Thoracic aorta (tissue), 2 donors: ENCODE data around the gene MYO1C. TPM values are rescaled to one million over a fixed set of nuclear protein-coding genes. Genes with fewer than 3 reads are reported as not detected.

Source experiments
- ATAC-seq: fragments of 150-250 bp; one replicate; pipeline ENCODE4 v1.8.0; 2017; ENCODE audit warnings: low read depth; ENCODE audit not compliant: insufficient number of reproducible peaks, low FRiP score
- DNase-seq: peaks from one replicate; pipeline ENCODE4 v3.0.0-alpha.2; 2020; ENCODE audit warnings: low spot score
- H3K27ac ChIP-seq, 2 donors: fragments of 200-600 bp; sonication (generic); 1 replicate in 1 of 2; 2 replicates in 1 of 2; pipeline ENCODE4 v1.5.1; 2016; ENCODE audit warnings: mild to moderate bottlenecking in 2 of 2, moderate library complexity in 2 of 2
- H3K27me3 ChIP-seq: fragments of 200-600 bp; sonication (generic); replicated peaks from 2 replicates; pipeline ENCODE4 v1.6.0; 2016; ENCODE audit warnings: mild to moderate bottlenecking; ENCODE audit not compliant: insufficient read depth
- H3K36me3 ChIP-seq: fragments of 200-600 bp; sonication (generic); one replicate; pipeline ENCODE4 v1.5.1; 2016
- H3K4me1 ChIP-seq, 2 donors: fragments of 200-600 bp; sonication (generic); 1 replicate in 1 of 2; 2 replicates in 1 of 2; pipeline versions ENCODE4 v1.5.1 to v1.6.0; 2016; ENCODE audit warnings: low read depth in 2 of 2, mild to moderate bottlenecking in 1 of 2; ENCODE audit not compliant: control insufficient read depth in 1 of 2
- H3K4me3 ChIP-seq: fragments of 200-600 bp; sonication (generic); 2 replicates; pipeline ENCODE4 v1.5.1; 2016; ENCODE audit warnings: mild to moderate bottlenecking
- H3K9me3 ChIP-seq: fragments of 200-600 bp; sonication (generic); 2 replicates; pipeline ENCODE4 v1.5.1; 2016
- CTCF ChIP-seq: fragments of 200-600 bp; sonication (generic); IDR thresholded peaks from one replicate; pipeline ENCODE4 v1.5.1; 2019; ENCODE audit warnings: antibody characterized with exemption
- total RNA-seq, 2 donors: library from RNA; depleted of rRNA; stranded (reverse); fragments of >200 nt; gene quantifications; one replicate each; pipeline versions ENCODE4 v1.1.0 to v1.2.3, GENCODE V29; 2016

MYO1C gene
- total RNA-seq, 2 donors from 2014 or later = 160 to 226 TPM

- DNase-seq (no peak), ATAC-seq (no peak)
- Histone ChIP-seq H3K36me3 (peaks cover 88% of the 10 kb centered on the region), H3K9me3 (no peaks in the 10 kb centered on the region), H3K27ac (no peak overlapping the region), H3K4me3 (no peak overlapping the region), H3K27me3 (no peaks in the 10 kb centered on the region), H3K4me1 (peaks cover 0 to 5% of the 10 kb centered on the region in 2 donors)
- no peak for TF ChIP-seq CTCF
These were observed 21.0 kb downstream of the MYO1C start for GRCh38 chr17:1471490-1471889.

GRCh38 chr17:1470755-1471462, 21.6 kb downstream of the MYO1C start:
- TF ChIP-seq CTCF = no peak
- Histone ChIP-seq H3K4me3 (no peak overlapping the region), H3K27me3 (no peaks in the 10 kb centered on the region), H3K36me3 (peaks cover 91% of the 10 kb centered on the region), H3K4me1 (no peaks in the 10 kb centered on the region), H3K27ac (no peak overlapping the region), H3K9me3 (no peaks in the 10 kb centered on the region)
- DNase-seq (no peak), ATAC-seq (no peak)

GRCh38 chr17:1470071-1470754, 22.3 kb downstream of the MYO1C start:
- Histone ChIP-seq H3K4me1 (no peaks in the 10 kb centered on the region), H3K27ac (no peak overlapping the region), H3K27me3 (no peaks in the 10 kb centered on the region), H3K36me3 (peaks cover 85% of the 10 kb centered on the region), H3K4me3 (no peak overlapping the region), H3K9me3 (no peaks in the 10 kb centered on the region)
- TF ChIP-seq CTCF = no peak
- ATAC-seq = no peak
- no peak for DNase-seq

- H3K4me1 ChIP-seq = no peaks in the 10 kb centered on the region
- H3K27ac ChIP-seq = no peak overlapping the region
- peaks cover 78% of the 10 kb centered on the region for H3K36me3 ChIP-seq
- no peak for TF ChIP-seq CTCF
- no peak for DNase-seq
- no peaks in the 10 kb centered on the region for H3K27me3 ChIP-seq
- H3K4me3 ChIP-seq = no peak overlapping the region
- no peaks in the 10 kb centered on the region for H3K9me3 ChIP-seq
- no peak for ATAC-seq
These were observed 23.1 kb downstream of the MYO1C start for GRCh38 chr17:1469231-1469852.

GRCh38 chr17:1467898-1468492, 24.5 kb downstream of the MYO1C start:
- Histone ChIP-seq H3K4me1 (no peaks in the 10 kb centered on the region), H3K9me3 (no peaks in the 10 kb centered on the region), H3K27me3 (no peaks in the 10 kb centered on the region), H3K36me3 (peaks cover 69% of the 10 kb centered on the region), H3K4me3 (no peak overlapping the region), H3K27ac (no peak overlapping the region)
- ATAC-seq (no peak), DNase-seq (no peak)
- no peak for TF ChIP-seq CTCF
